ENCODE results near the gene MLLT10.

Gene MLLT10

DNA sequence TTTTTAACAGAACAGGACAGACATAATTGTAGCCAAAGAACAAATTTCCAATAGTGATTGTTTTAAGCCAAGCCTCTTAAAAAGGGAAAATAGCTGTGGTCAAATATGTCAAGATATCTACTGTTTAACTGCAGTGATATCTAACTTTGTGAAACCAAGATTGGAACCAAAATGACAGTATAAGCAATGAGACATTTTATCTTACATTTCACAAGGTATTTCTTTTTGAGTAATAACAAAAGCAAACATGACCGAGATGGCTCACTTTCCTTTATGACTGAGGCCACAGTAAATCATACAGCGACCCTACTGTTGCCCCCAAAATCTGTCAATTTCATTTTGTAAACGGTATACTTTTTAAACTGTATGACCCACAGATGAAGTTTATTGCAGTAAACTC is 215.8 kb downstream of the MLLT10 start:
- no peak for DNase-seq

DNA sequence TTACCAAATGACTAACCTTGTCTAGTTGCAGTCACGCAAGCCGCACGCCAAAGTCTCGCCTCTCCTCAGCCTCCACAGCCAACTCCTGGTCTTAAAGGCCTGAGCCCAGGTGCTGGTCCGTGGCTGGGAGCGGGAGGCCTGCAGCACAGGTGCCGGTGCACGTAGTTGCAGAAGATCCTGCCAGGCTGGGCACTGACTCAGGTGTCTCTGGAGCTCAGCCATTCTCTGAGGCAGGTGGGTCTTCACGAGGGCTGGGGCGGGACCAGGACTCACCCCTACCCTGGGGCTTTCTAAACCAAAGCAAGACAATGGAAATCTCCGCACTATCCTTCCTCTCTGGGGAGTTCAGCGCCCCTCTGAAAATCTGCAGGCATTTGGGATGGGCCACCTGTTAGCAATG is 216.4 kb downstream of the MLLT10 start:
- DNase-seq: no peak

DNA sequence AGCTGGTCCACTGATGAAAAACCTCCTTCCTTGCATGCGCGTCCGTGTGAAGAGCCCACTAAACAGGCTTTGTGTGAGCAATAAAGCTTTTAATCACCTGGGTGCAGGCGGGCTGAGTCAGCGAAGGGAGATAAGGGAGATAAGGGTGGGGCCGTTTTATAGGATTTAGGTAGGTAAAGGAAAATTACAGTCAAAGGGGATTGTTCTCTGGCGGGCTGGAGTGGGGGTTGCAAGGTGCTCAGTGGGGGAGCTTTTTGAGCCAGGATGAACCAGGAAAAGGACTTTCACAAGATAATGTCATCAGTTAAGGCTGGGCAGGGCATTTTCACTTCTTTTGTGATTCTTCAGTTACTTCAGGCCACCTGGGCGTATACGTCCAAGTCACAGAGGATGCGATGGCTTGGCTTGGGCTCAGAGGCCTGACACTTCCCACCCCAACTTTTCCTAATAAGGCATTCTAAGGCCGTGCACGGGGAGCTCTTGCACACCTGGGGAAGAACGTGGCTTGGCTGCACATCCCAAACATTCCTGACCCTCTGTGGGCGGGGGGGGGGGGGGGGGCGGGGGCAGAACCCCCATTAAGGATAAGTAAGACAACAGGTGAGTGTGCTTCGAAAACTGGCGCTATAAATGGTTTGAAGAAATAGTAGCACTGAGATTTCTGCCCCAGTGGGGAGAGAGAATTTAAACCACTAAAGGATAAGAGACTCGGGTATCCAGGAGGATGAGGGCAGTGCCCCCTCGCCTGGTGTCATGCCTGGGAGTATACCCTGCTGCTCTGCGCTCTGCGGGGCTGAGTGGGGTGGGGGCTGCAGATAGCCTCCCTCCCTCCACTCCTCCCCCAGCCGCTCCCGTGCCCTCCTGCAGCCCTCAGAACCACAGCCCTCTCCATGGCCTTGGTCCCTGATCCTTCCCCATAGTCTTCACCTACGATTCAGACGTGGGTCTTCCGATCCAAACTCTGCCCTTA is 217.6 kb downstream of the MLLT10 start:
- no peak for DNase-seq

DNA sequence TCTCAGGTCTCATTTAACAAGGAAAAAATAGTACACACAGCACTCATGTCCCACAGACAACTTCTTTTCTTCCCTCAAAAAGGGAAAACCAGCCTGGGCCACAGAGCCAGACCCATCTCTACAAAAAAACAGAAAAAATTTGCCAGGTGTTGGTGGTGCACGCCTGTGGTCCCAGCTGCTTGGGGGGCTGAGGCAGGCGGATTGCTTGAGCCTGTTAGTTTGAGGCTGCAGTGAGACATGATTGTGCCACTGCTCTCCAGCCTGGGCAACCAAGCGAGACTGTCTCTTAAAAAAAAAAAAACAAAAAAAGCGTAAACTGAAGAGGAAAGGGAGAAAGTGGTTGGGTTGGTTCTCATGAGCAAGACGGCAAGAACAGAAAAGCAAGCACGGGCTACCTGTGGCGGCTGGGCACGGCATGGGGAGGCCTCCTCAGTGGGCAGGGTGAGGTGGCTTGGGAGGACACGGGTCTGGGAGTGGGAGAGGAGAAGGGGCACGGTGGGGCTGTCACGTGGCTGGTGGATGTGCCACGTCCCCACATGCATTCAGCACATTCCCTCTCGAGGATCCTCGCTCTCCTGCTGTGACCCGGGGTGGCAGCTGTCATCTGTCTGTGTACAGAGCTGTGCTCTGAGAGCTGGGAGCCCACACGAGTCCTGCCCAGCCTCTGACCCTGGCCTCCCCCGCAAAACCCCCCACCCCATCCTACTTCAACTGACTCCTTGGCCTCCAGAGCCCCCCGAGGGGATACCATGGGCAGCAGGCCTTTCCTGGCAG is 219.7 kb downstream of the MLLT10 start:
- no peak for DNase-seq

DNA sequence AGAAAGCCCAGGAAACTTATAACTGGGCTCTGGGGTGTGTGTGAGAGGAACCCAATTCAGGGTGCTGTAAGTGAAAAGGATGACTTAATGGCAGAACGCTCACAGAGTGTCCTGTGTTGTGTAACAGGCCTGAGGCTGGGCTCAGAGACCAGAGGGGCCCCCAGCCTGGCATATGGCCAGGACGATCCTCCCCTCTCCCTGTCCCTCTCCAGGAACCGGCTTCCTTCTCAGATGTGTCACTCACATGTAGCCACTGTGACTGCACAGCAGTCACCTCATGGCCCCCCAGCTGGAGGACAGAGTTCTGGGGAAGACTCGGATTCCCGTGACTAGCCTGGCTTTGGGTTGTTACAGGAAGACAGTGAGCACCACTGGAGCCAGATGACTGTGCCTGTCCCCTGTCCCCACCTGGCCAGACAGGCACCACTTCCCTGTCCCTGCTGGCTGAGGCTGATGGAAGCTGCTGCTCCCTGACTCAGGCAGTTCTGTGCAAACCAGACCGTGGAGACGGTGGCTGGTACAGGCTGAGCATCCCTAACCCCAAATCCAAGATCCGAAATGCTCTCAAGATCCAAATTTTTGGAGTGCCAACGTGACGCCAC is 220.5 kb downstream of the MLLT10 start:
- no peak for DNase-seq

DNA sequence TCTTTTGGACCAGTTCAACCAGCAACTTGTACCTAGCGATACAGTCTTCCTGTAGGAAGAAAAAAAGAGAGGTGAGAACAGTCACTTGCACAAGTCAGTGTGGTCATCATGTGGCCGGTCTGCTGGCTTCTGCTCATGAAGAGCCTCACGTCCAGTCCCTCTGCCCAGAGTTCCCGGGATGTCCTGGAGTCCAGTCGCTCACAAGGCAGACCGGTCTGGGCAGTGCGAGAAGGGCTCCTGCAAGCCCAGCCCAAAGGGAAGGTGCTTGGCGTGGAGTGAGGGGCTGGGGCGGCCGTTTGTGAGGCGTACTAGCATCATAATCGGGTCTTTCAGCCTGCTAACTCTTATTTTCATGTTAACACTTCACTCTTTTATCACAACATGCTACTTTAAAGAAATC is 222.7 kb downstream of the MLLT10 start:
- no peak for DNase-seq

DNA sequence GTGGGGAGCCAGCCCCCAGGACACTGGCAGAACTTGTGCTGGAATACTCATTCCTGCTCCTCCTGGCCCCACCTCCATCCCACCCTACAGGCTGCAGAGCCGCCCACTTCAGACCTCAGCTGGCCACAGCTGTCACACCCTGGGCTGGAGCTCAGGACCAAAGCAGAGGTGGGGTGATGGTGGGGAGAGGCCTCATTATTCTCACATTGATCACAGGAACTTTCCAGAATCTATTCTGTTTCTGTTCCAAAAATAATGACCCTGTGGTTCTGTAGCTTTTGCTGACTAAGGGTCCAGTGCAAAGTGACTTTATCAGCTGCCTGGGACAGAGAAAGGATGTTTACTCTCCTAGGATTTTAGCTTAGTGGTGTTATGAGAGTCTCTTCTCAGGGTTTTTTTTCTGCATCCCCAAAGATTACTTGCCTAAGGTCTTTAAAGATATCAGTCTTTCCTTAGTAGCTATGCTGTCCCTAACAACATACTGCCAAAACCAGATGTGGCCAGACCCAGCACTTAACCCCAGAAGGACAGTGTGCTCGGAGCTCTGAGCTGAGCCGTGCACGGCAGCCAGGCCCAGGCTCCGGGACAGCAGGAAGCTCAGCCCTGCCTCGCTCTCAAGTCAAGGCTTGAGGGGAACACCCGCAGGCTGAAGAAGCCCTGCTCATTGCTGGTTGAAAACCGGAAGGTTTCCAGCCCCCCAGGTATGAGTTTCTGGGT is 223.3 kb downstream of the MLLT10 start:
- no peak for DNase-seq

DNA sequence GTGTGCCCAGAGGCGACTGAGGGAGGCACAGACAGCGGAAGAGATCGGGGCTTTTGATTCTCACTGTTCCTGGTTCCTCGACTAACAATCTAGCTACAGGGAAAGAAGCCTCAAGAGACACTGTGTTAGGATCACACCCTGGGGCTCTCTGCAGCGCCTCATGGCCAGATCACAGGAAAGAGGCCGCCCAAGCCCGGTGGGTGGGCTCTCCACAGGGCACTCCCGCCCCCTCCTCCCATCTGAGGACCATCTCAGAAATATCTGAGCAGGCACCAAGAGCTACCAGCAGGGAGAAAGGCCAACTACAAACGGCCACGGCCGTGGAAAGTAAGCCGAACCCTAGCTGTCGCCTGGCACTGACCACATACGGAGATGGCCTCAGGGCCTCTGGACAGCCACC is 224.2 kb downstream of the MLLT10 start:
- no peak for DNase-seq

DNA sequence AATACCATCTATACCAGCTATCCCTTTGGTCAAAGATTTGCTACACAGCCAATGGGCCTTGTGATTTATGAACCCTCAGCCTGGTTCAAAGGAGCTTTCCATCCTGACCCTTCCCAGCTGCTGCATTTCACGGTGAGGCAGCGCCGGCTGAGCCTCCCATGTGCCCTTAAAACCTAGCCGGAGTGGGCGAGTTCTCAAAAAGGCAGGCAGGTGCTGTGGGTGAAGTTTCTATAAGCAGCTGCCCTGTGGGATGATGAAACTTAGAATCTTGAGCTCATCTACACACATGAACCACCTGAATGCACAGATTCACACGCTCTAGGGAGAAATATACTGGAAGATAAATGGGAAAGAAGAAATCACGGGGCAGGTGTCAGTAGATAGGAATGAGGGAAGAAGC is 224.7 kb downstream of the MLLT10 start:
- no peak for DNase-seq

DNA sequence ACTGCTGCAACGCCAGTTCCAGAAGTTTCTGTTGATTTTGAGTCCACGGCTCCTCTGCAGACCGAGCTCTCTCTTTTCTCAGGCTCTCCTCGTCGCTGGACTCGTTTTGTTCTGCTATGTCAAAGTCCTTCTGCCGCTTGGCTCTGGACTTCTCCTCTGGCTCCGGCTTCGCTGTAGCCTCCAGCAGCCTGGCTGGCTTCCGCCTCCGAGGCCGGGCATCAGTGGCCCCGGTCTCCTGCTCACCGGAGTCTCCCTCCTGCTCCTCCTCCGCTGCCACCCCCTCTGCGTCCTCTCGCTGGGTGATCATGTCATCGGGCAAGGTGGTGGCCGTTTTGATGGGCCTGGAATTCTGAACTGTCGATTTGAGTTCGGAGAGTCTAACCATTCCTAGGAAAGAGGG is 225.2 kb downstream of the MLLT10 start:
- no peak for DNase-seq

DNA sequence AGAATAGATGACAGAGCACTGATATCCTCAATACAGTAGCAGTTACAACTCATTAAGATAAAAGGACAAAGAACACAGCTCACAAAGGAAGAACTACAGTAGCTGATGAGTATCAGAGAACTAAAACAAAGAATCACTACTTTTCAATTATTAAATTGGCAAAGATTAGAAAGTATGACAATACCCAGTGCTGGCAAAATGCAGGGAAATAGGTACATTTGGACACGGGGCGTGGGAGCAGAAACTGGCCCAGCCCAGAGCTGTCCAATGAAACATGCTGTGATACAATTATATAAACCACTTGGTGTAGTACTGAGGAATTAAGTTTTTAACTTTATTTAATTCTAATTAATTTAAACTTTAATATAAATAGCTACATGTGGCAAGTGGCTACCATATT is 226.3 kb downstream of the MLLT10 start:
- DNase-seq: no peak

DNA sequence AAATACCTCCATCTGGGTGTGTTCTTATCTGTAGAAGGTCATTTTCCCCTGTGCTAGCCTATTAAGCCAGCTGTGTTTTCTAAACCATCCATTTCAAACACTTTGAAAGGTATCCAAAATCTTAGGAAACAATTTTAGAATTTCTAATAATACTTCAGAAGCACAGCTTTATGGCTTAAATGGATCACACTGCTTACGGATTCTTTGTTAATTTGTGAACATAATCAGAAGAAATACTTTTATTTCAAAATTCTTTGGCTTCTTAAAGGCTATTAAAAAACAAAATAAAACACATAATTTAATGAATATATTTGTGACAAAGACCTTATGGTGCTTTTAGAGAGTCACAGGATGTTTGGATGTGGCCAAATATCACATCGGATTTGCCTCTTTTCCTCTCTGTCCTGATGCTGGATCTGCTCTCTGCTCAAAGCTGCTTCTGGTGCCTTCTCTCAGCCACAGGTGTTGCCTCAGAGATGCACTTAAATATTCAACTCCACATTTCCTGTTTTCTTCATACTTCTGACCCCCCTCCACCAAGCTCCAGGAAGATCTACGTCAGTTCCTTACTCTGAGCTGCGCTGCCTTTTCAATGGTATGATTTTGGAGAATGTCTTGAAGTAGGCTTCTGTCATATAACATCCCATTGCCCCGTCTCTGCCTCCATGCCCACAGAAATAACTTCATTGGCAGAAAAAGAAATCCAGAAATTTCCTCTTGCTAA is 230.6 kb downstream of the MLLT10 start:
- no peak for DNase-seq

DNA sequence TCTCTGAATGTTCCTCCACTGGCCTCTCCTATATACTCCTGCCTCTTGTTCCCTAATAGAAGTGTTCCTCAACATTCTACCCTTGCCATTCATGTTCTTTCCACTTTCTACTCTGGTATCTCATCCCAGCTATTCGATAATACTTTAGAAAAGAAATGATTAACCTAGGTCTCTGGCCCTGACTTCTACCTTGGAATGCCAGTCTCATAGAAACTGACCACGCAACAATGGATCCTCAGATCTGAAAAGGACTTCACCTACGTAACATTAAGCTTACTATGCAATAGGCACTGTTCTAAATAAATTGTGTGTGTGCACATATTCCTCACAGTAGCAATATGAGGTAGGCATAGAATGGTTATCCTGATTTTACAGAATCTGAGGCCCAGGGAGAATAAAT is 235.0 kb downstream of the MLLT10 start:
- DNase-seq: no peak

DNA sequence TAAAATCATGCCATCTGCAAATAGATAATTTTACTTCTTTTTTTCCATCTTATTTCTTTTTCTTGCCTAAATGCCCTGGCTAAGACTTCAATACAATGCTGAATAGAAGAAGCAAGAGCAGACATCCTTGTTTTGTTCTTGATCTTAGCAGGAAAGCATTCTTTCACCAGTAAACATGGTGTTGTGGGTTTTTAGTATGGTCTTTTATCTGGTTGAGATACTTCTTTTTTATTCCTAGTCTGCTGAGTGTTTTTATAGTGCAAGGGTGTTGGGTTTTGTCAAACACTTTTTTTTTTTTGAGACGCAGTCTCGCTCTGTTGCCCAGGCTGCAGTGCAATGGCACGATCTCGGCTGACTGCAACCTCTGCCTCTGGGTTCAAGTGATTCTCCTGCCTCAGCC is 237.2 kb downstream of the MLLT10 start:
- DNase-seq: no peak

DNA sequence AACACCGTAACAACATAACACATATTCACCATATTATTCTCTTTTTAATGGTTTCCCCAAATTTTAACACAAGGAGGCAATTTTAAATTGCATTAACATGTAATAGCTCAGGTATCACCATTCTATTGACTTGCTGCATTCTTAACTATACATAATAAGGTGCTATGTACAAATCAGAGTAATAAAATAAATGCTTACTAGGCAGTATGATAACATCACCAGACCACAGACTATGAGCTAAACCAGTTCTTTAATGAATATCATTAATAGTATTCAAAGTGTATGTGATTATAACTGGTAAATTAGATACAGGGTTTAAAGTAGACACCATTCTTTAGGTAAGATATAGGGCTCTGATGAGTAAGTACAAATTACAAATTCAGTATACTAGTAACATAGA is 242.9 kb downstream of the MLLT10 start:
- DNase-seq: no peak

DNA sequence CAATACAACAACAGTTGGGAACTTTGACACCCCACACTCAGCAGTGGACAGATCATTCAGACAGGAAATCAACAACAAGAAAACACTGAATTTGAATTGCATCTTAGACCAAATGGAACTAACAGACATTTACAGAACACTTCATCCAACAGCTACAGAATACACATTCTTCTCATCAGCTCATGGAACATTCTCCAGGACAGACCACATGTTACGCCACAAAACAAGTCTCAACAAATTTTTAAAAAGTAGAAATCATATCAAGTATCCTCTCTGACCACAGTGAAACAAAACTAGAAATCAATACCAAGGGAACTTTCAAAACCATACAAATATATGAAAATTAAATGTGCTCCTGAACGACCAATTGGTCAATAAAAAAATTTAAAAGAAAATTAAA is 257.2 kb downstream of the MLLT10 start:
- no peak for DNase-seq

Measured in activated CD4-positive, alpha-beta T cell treated with anti-CD3 and anti-CD28 coated beads for 1 hour (primary cell).